ENCODE measurements around the gene OR52E6. TPM values are rescaled to one million over a fixed set of nuclear protein-coding genes. Genes with fewer than 3 reads are reported as not detected.

OR52E6 gene
- total RNA-seq = under 1 TPM in 1 of 8 experiments, not detected in 7; 0.52 TPM

GRCh38 chr11:5841797-5842196 lies at the start of gene OR52E6:
Gene OR52E6, minus strand, starts transcription at chr11:5841897. Its CDS starts 0 bp downstream, at chr11:5841897.
- 17 to 88% (median 68%) methylated on average over 1 of the region's 1 CpG; no CpG with 5 or more reads in 6 of the 10 experiments for WGBS, 10 experiments
- no peak within 1 kb of the TSS for H3K27ac ChIP-seq
- in situ Hi-C loops (cut with MboI; ENCODE audit: low pct_unique_long_range_greater_than_20kb in 2 of 9, low sequenced_read_pairs in 9 of 9, unreplicated experiment in 9 of 9) = no loop called here

DNA sequence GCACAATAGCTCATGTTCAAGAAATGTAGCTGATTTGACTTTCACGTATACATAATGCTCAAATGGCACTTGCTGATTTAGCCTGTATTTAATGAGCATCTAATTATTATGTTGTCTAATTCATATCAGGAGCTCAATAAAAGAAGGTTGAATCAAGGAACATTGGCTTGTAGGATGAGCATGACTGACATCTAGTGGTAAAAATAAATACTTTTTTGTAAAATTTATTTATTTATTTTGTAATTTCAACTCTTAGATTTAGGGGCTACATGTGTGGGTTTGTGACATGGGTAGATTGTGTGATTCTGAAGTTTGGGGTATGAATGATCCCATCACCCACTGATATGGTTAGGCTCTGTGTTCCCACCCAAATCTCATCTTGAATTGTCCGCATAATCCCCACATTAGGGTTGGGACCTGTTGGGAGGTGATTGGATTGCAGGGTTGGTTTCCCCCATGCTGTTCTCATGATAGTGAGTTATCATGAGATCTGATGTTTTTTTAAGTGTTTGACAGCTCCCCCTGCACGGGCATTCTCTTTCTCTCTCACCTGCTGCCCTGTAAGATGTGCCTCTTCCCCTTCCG lies 49.6 kb upstream of the OR52E6 start:
- ATAC-seq (replicated peaks in 6 of 8) = no peak
- WGBS, 10 experiments = 0 to 100% (median 50%) methylated on average over 1 to 4 of the region's 4 CpGs; no CpG with 5 or more reads in 2 of the 10 experiments
- Histone ChIP-seq H3K27ac (no peak overlapping the region), H3K4me1 (replicated peaks in 1 of 2) (peaks cover 0 to 13% of the 10 kb centered on the region in 2 donors), H3K4me3 (no peak overlapping the region)
- in situ Hi-C loops (cut with MboI; ENCODE audit: low pct_unique_long_range_greater_than_20kb in 2 of 9, low sequenced_read_pairs in 9 of 9, unreplicated experiment in 9 of 9) = no loop called here

More at GRCh38 chr11:5841797-5842196, at the start of gene OR52E6:
- no peak for ATAC-seq (replicated peaks in 6 of 8)
- no peak within 1 kb of the TSS for H3K4me3 ChIP-seq
- no peaks in the 10 kb centered on the region for H3K4me1 ChIP-seq (replicated peaks in 1 of 2)

- ATAC-seq (replicated peaks in 6 of 8) = peak in 1 of 8 experiments; percentile 66
- no peak overlapping the region for H3K4me3 ChIP-seq
- H3K4me1 ChIP-seq (replicated peaks in 1 of 2) = peaks cover 0 to 13% of the 10 kb centered on the region in 2 donors
- H3K27ac ChIP-seq = peak overlapping the region in 1 of 2 donors; percentile 51
- in situ Hi-C loops (cut with MboI; ENCODE audit: low pct_unique_long_range_greater_than_20kb in 2 of 9, low sequenced_read_pairs in 9 of 9, unreplicated experiment in 9 of 9) = no loop called here
- WGBS, 10 experiments = 8 to 60% (median 26%) methylated on average over 1 of the region's 1 CpG
These were observed 46.0 kb upstream of the OR52E6 start for GRCh38 chr11:5887661-5888060.

DNA sequence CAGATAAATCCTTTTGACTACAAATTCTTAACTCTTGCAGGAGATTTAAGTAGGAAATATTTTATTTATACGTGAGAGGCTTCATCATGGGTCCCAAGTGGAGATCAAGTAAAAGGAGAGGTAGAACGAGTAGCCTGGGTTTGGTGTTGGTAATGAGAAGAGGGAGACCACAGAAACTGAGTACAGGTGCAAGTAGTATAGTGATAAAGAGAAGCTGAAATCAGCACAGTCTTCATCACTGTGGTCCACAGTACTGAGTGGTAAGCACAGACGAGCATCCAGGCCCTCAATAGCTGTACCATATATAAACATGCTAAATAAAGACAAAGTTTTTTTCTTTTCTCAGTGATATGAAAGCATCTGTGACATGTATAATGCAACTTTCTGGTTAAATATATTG lies 45.5 kb upstream of the OR52E6 start:
- in situ Hi-C loops (cut with MboI; ENCODE audit: low pct_unique_long_range_greater_than_20kb in 2 of 9, low sequenced_read_pairs in 9 of 9, unreplicated experiment in 9 of 9) = no loop called here
- Histone ChIP-seq H3K4me3 (no peak overlapping the region), H3K4me1 (replicated peaks in 1 of 2) (peaks cover 0 to 13% of the 10 kb centered on the region in 2 donors), H3K27ac (peak overlapping the region in 1 of 2 donors; percentile 52)
- 0 to 100% (median 74%) methylated on average over 2 to 3 of the region's 3 CpGs for WGBS, 10 experiments
- ATAC-seq (replicated peaks in 6 of 8) = peak in 1 of 8 experiments; percentile 6

DNA sequence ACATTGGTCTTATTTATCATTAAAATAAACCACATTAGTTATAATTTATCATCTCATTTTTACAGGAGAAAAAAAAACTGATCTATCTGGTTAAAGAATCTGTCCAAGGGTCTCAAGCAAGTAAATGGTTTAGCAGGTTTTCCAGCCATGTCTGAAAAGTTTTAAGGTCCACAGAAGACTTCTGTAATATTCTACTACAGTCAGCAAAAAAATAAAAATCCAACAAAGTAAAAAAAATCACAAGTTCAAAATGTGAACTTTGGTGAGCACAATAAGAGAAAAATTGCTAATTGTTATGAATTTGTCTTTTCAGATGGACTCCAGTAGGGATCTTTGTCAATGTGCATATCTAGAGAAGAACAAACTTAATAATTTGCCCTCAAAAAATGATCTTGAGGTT lies 40.1 kb upstream of the OR52E6 start:
- ATAC-seq (replicated peaks in 6 of 8) = no peak
- in situ Hi-C loops (cut with MboI; ENCODE audit: low pct_unique_long_range_greater_than_20kb in 2 of 9, low sequenced_read_pairs in 9 of 9, unreplicated experiment in 9 of 9) = no loop called here
- H3K27ac ChIP-seq = no peak overlapping the region
- no peak overlapping the region for H3K4me3 ChIP-seq
- H3K4me1 ChIP-seq (replicated peaks in 1 of 2) = no peaks in the 10 kb centered on the region

GRCh38 chr11:5880329-5880728 lies 38.6 kb upstream of the OR52E6 start, which contains the start of gene OR52E4:
Gene OR52E4, plus strand, starts transcription at chr11:5880629. Its CDS starts 3,664 bp downstream, at chr11:5884293.
- Histone ChIP-seq H3K4me1 (replicated peaks in 1 of 2) (no peaks in the 10 kb centered on the region), H3K4me3 (no peak within 1 kb of the TSS), H3K27ac (no peak within 1 kb of the TSS)
- in situ Hi-C loops (cut with MboI; ENCODE audit: low pct_unique_long_range_greater_than_20kb in 2 of 9, low sequenced_read_pairs in 9 of 9, unreplicated experiment in 9 of 9) = no loop called here
- 33 to 100% (median 82%) methylated on average over 1 to 4 of the region's 4 CpGs; no CpG with 5 or more reads in 2 of the 10 experiments for WGBS, 10 experiments
- no peak for ATAC-seq (replicated peaks in 6 of 8)

DNA sequence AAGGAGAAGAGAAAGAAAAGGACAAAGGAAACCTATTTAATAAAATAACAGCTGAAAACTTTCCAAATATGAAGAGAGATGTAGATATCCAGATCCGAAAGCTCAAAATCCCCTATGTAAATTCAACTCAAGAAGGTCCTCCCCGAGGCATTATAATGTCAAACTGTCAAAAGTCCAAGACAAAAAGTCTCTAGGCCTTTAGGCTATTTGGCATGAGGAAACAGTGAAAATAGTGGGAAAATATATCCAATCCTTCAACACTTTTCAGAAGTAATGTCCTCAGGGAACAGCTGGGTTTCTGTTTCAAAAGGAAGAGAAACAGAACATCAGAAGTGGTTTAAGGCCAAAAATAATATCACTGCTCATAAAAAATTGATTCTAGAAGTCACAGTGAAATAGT lies 36.9 kb upstream of the OR52E6 start:
- no peaks in the 10 kb centered on the region for H3K4me1 ChIP-seq (replicated peaks in 1 of 2)
- H3K27ac ChIP-seq = no peak overlapping the region
- H3K4me3 ChIP-seq = no peak overlapping the region
- ATAC-seq (replicated peaks in 6 of 8) = peak in 2 of 8 experiments; percentile 18 to 82
- in situ Hi-C loops (cut with MboI; ENCODE audit: low pct_unique_long_range_greater_than_20kb in 2 of 9, low sequenced_read_pairs in 9 of 9, unreplicated experiment in 9 of 9) = no loop called here
- 0 to 80% (median 68%) methylated on average over 1 to 2 of the region's 2 CpGs for WGBS, 10 experiments

GRCh38 chr11:5865826-5866225 lies 24.1 kb upstream of the OR52E6 start:
- WGBS, 10 experiments = 20 to 100% (median 91%) methylated on average over 1 to 2 of the region's 2 CpGs; no CpG with 5 or more reads in 1 of the 10 experiments
- ATAC-seq (replicated peaks in 6 of 8) = peak in 2 of 8 experiments; percentile 23 to 43
- Histone ChIP-seq H3K27ac (no peak overlapping the region), H3K4me3 (no peak overlapping the region), H3K4me1 (replicated peaks in 1 of 2) (no peaks in the 10 kb centered on the region)
- in situ Hi-C loops (cut with MboI; ENCODE audit: low pct_unique_long_range_greater_than_20kb in 2 of 9, low sequenced_read_pairs in 9 of 9, unreplicated experiment in 9 of 9) = no loop called here

DNA sequence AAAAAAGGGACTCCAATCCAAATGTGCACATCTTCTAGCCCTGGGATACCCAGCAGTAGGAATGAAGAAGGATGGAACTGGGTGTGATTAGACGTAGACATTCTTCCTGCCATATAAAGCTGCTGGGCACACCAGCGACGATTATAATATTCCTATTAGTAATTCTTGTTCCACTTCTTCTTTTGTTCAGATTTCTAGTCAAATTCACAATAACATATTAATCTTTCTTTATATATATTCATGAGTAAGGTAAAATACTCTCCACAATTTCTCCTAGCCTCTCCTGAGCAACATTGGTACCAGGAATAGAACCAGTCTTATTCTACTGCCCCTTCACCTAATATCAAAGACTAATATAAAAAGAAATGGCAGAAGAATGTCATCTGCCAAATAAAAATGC lies 15.9 kb upstream of the OR52E6 start, which contains the start of gene OR52E8:
Gene OR52E8, minus strand, starts transcription at position 101 of the 400 bp plus-strand sequence. Its CDS starts 0 bp downstream, at position 101.
- WGBS, 10 experiments = 27 to 100% (median 62%) methylated on average over 2 to 3 of the region's 3 CpGs; no CpG with 5 or more reads in 2 of the 10 experiments
- in situ Hi-C loops (cut with MboI; ENCODE audit: low pct_unique_long_range_greater_than_20kb in 2 of 9, low sequenced_read_pairs in 9 of 9, unreplicated experiment in 9 of 9) = no loop called here
- no peak within 1 kb of the TSS for H3K27ac ChIP-seq
- H3K4me1 ChIP-seq (replicated peaks in 1 of 2) = no peaks in the 10 kb centered on the region
- ATAC-seq (replicated peaks in 6 of 8) = no peak
- H3K4me3 ChIP-seq = no peak within 1 kb of the TSS

DNA sequence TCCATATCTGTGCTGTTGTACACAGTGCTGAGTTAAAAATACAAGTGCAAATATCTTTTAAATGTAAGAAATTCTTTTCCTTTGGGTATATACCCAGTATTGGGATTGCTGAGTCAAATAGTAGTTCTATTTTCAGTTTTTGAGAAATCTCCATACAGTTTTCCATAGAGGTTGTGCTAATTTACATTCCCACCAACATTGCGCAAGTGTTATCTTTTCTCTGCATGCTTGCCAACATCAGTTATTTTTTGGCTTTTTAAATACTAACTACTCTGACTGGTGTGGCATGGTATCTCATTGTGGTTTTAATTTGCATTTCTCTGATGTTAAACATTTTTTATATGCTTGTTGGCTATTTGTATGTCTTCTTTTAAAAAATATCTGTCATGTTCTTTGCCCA lies 9.3 kb upstream of the OR52E6 start:
- 20 to 100% (median 82%) methylated on average over 1 of the region's 1 CpG; no CpG with 5 or more reads in 4 of the 10 experiments for WGBS, 10 experiments
- in situ Hi-C loops (cut with MboI; ENCODE audit: low pct_unique_long_range_greater_than_20kb in 2 of 9, low sequenced_read_pairs in 9 of 9, unreplicated experiment in 9 of 9) = no loop called here
- peak in 1 of 8 experiments; percentile 38 for ATAC-seq (replicated peaks in 6 of 8)
- Histone ChIP-seq H3K4me1 (replicated peaks in 1 of 2) (no peaks in the 10 kb centered on the region), H3K4me3 (no peak overlapping the region), H3K27ac (no peak overlapping the region)

- ATAC-seq (replicated peaks in 6 of 8) = no peak
- H3K27ac ChIP-seq = no peak overlapping the region
- no peak overlapping the region for H3K4me3 ChIP-seq
- in situ Hi-C loops (cut with MboI; ENCODE audit: low pct_unique_long_range_greater_than_20kb in 2 of 9, low sequenced_read_pairs in 9 of 9, unreplicated experiment in 9 of 9) = no loop called here
- H3K4me1 ChIP-seq (replicated peaks in 1 of 2) = no peaks in the 10 kb centered on the region
These were observed 6.0 kb upstream of the OR52E6 start for GRCh38 chr11:5847711-5848110.

DNA sequence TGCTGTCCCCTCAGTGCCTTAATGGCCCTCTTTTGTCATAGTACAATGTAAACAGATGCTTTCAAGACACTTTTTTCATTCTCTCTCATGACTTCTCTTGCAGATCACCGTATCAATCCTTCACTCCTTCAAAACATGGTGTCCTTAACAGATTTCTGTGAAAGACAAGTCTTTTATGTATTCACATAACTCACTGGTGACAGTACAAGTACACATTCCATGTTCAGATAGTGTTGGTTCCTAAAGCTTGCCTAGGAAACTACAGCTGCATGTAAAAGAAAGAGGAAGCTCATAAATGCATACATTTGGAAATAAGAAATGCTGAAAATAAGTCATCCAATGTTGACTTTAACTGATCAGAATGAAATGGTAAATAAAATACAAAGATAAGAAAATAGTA lies 5.0 kb upstream of the OR52E6 start:
- Histone ChIP-seq H3K27ac (no peak overlapping the region), H3K4me3 (no peak overlapping the region), H3K4me1 (replicated peaks in 1 of 2) (no peaks in the 10 kb centered on the region)
- 0 to 100% (median 37%) methylated on average over 1 of the region's 1 CpG; no CpG with 5 or more reads in 2 of the 10 experiments for WGBS, 10 experiments
- in situ Hi-C loops (cut with MboI; ENCODE audit: low pct_unique_long_range_greater_than_20kb in 2 of 9, low sequenced_read_pairs in 9 of 9, unreplicated experiment in 9 of 9) = no loop called here
- ATAC-seq (replicated peaks in 6 of 8) = no peak

DNA sequence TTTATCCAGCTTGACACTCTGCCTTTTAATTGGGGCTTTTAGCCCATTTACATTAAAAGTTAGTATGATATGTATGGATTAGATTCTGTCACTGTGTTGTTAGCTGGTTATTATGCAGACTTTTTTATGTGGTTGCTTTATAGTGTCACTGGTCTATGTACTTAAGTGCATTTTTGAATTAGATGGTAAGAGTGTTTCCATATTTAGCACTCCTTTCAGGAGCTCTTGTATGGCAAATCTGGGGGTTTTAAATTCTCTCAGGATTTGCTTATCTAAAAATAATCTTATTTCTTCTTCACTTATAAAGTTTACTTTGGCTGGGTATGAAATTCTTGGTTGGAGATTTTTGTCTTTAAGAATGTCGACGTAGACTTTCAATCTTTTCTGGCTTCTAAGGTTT lies 4.0 kb downstream of the OR52E6 start:
- no peak overlapping the region for H3K27ac ChIP-seq
- 43 to 94% (median 89%) methylated on average over 2 of the region's 2 CpGs; no CpG with 5 or more reads in 3 of the 10 experiments for WGBS, 10 experiments
- in situ Hi-C loops (cut with MboI; ENCODE audit: low pct_unique_long_range_greater_than_20kb in 2 of 9, low sequenced_read_pairs in 9 of 9, unreplicated experiment in 9 of 9) = no loop called here
- no peaks in the 10 kb centered on the region for H3K4me1 ChIP-seq (replicated peaks in 1 of 2)
- ATAC-seq (replicated peaks in 6 of 8) = no peak
- no peak overlapping the region for H3K4me3 ChIP-seq

- 21 to 89% (median 45%) methylated on average over 1 to 2 of the region's 2 CpGs; no CpG with 5 or more reads in 2 of the 10 experiments for WGBS, 10 experiments
- no peak overlapping the region for H3K4me3 ChIP-seq
- in situ Hi-C loops (cut with MboI; ENCODE audit: low pct_unique_long_range_greater_than_20kb in 2 of 9, low sequenced_read_pairs in 9 of 9, unreplicated experiment in 9 of 9) = no loop called here
- no peak overlapping the region for H3K27ac ChIP-seq
- H3K4me1 ChIP-seq (replicated peaks in 1 of 2) = no peaks in the 10 kb centered on the region
- no peak for ATAC-seq (replicated peaks in 6 of 8)
These were observed 8.3 kb downstream of the OR52E6 start for GRCh38 chr11:5833446-5833845.

Measured in motor neuron (in vitro differentiated cells).